ENCODE measurements around the gene SOX6. TPM values are rescaled to one million over a fixed set of nuclear protein-coding genes. Genes with fewer than 3 reads are reported as not detected.

Gene SOX6
- total RNA-seq, 8 experiments from 2014 or later, result 0.92 to 25.7 (median 3.6) TPM

- Histone ChIP-seq H3K4me3 (no peak overlapping the region), H3K4me1 (replicated peaks in 1 of 2) (peaks cover 11 to 22% of the 10 kb centered on the region in 2 donors), H3K27ac (no peak overlapping the region)
- in situ Hi-C loops (cut with MboI; ENCODE audit: low pct_unique_long_range_greater_than_20kb in 2 of 9, low sequenced_read_pairs in 9 of 9, unreplicated experiment in 9 of 9), result no loop called here
- peak in 2 of 8 experiments; percentile 19 to 46 for ATAC-seq (replicated peaks in 6 of 8)
- 23 to 97% (median 84%) methylated on average over 1 to 5 of the region's 6 CpGs for WGBS, 10 experiments
Observed at GRCh38 chr11:16012125-16012751, 344.1 kb downstream of the SOX6 start.

GRCh38 chr11:16011396-16011795, 344.9 kb downstream of the SOX6 start:
- Histone ChIP-seq H3K27ac (no peak overlapping the region), H3K4me1 (replicated peaks in 1 of 2) (peaks cover 11 to 21% of the 10 kb centered on the region in 2 donors), H3K4me3 (no peak overlapping the region)
- no peak for ATAC-seq (replicated peaks in 6 of 8)
- in situ Hi-C loops (cut with MboI; ENCODE audit: low pct_unique_long_range_greater_than_20kb in 2 of 9, low sequenced_read_pairs in 9 of 9, unreplicated experiment in 9 of 9), result no loop called here

- no peak for ATAC-seq (replicated peaks in 6 of 8)
- Histone ChIP-seq H3K27ac (no peak overlapping the region), H3K4me1 (replicated peaks in 1 of 2) (peaks cover 5 to 8% of the 10 kb centered on the region in 2 donors), H3K4me3 (no peak overlapping the region)
- in situ Hi-C loops (cut with MboI; ENCODE audit: low pct_unique_long_range_greater_than_20kb in 2 of 9, low sequenced_read_pairs in 9 of 9, unreplicated experiment in 9 of 9), result no loop called here
- 50 to 100% (median 85%) methylated on average over 1 of the region's 1 CpG; no CpG with 5 or more reads in 4 of the 10 experiments for WGBS, 10 experiments
Observed at GRCh38 chr11:16009021-16009420, 347.3 kb downstream of the SOX6 start.

GRCh38 chr11:16007514-16007913, 348.8 kb downstream of the SOX6 start:
- no peak for ATAC-seq (replicated peaks in 6 of 8)
- no peak overlapping the region for H3K4me3 ChIP-seq
- no peak overlapping the region for H3K27ac ChIP-seq
- WGBS, 10 experiments, result 25 to 100% (median 70%) methylated on average over 1 to 3 of the region's 3 CpGs; no CpG with 5 or more reads in 3 of the 10 experiments
- in situ Hi-C loops (cut with MboI; ENCODE audit: low pct_unique_long_range_greater_than_20kb in 2 of 9, low sequenced_read_pairs in 9 of 9, unreplicated experiment in 9 of 9), result no loop called here
- H3K4me1 ChIP-seq (replicated peaks in 1 of 2), result peaks cover 0 to 4% of the 10 kb centered on the region in 2 donors

- in situ Hi-C loops (cut with MboI; ENCODE audit: low pct_unique_long_range_greater_than_20kb in 2 of 9, low sequenced_read_pairs in 9 of 9, unreplicated experiment in 9 of 9), result no loop called here
- H3K27ac ChIP-seq, result no peak overlapping the region
- ATAC-seq (replicated peaks in 6 of 8), result no peak
- 91 to 100% (median 95%) methylated on average over 1 of the region's 1 CpG; no CpG with 5 or more reads in 6 of the 10 experiments for WGBS, 10 experiments
- H3K4me3 ChIP-seq, result no peak overlapping the region
- H3K4me1 ChIP-seq (replicated peaks in 1 of 2), result peaks cover 11 to 13% of the 10 kb centered on the region in 2 donors
Observed at GRCh38 chr11:16002942-16003341, 353.4 kb downstream of the SOX6 start.

- in situ Hi-C loops (cut with MboI; ENCODE audit: low pct_unique_long_range_greater_than_20kb in 2 of 9, low sequenced_read_pairs in 9 of 9, unreplicated experiment in 9 of 9), result no loop called here
- H3K27ac ChIP-seq, result no peak overlapping the region
- H3K4me3 ChIP-seq, result no peak overlapping the region
- WGBS, 10 experiments, result 0 to 26% (median 5%) methylated on average over 1 to 4 of the region's 4 CpGs; no CpG with 5 or more reads in 1 of the 10 experiments
- H3K4me1 ChIP-seq (replicated peaks in 1 of 2), result peaks cover 11 to 13% of the 10 kb centered on the region in 2 donors
- ATAC-seq (replicated peaks in 6 of 8), result peak; percentile 90 to 99 (median 98)
Observed at GRCh38 chr11:16001899-16002426, 354.4 kb downstream of the SOX6 start.

GRCh38 chr11:16001044-16001568, 355.2 kb downstream of the SOX6 start:
- no peak for ATAC-seq (replicated peaks in 6 of 8)
- in situ Hi-C loops (cut with MboI; ENCODE audit: low pct_unique_long_range_greater_than_20kb in 2 of 9, low sequenced_read_pairs in 9 of 9, unreplicated experiment in 9 of 9), result no loop called here
- Histone ChIP-seq H3K27ac (no peak overlapping the region), H3K4me3 (no peak overlapping the region), H3K4me1 (replicated peaks in 1 of 2) (peaks cover 11 to 13% of the 10 kb centered on the region in 2 donors)
- WGBS, 10 experiments, result 29 to 100% (median 80%) methylated on average over 1 to 4 of the region's 4 CpGs; no CpG with 5 or more reads in 1 of the 10 experiments

GRCh38 chr11:16000065-16000464, 356.3 kb downstream of the SOX6 start:
- 17 to 100% (median 100%) methylated on average over 1 of the region's 1 CpG; no CpG with 5 or more reads in 1 of the 10 experiments for WGBS, 10 experiments
- H3K27ac ChIP-seq, result no peak overlapping the region
- H3K4me1 ChIP-seq (replicated peaks in 1 of 2), result peaks cover 11 to 13% of the 10 kb centered on the region in 2 donors
- H3K4me3 ChIP-seq, result no peak overlapping the region
- ATAC-seq (replicated peaks in 6 of 8), result no peak
- in situ Hi-C loops (cut with MboI; ENCODE audit: low pct_unique_long_range_greater_than_20kb in 2 of 9, low sequenced_read_pairs in 9 of 9, unreplicated experiment in 9 of 9), result no loop called here

- peak in 2 of 8 experiments; percentile 21 to 69 for ATAC-seq (replicated peaks in 6 of 8)
- peaks cover 17 to 24% of the 10 kb centered on the region in 2 donors for H3K4me1 ChIP-seq (replicated peaks in 1 of 2)
- 50 to 100% (median 78%) methylated on average over 1 to 4 of the region's 4 CpGs for WGBS, 10 experiments
- in situ Hi-C loops (cut with MboI; ENCODE audit: low pct_unique_long_range_greater_than_20kb in 2 of 9, low sequenced_read_pairs in 9 of 9, unreplicated experiment in 9 of 9), result no loop called here
- H3K4me3 ChIP-seq, result no peak overlapping the region
- H3K27ac ChIP-seq, result no peak overlapping the region
Observed at GRCh38 chr11:15993345-15993744, 363.0 kb downstream of the SOX6 start.

- 24 to 100% (median 63%) methylated on average over 1 to 3 of the region's 3 CpGs; no CpG with 5 or more reads in 2 of the 10 experiments for WGBS, 10 experiments
- peak in 5 of 8 experiments; percentile 59 to 88 (median 87) for ATAC-seq (replicated peaks in 6 of 8)
- in situ Hi-C loops (cut with MboI; ENCODE audit: low pct_unique_long_range_greater_than_20kb in 2 of 9, low sequenced_read_pairs in 9 of 9, unreplicated experiment in 9 of 9), result no loop called here
- no peak overlapping the region for H3K4me3 ChIP-seq
- no peak overlapping the region for H3K27ac ChIP-seq
- peaks cover 17 to 24% of the 10 kb centered on the region in 2 donors for H3K4me1 ChIP-seq (replicated peaks in 1 of 2)
Observed at GRCh38 chr11:15991215-15991614, 365.1 kb downstream of the SOX6 start.

GRCh38 chr11:15989685-15990084, 366.7 kb downstream of the SOX6 start:
- peaks cover 17 to 24% of the 10 kb centered on the region in 2 donors for H3K4me1 ChIP-seq (replicated peaks in 1 of 2)
- WGBS, 10 experiments, result 0 to 100% (median 40%) methylated on average over 1 of the region's 1 CpG; no CpG with 5 or more reads in 3 of the 10 experiments
- no peak overlapping the region for H3K27ac ChIP-seq
- no peak for ATAC-seq (replicated peaks in 6 of 8)
- in situ Hi-C loops (cut with MboI; ENCODE audit: low pct_unique_long_range_greater_than_20kb in 2 of 9, low sequenced_read_pairs in 9 of 9, unreplicated experiment in 9 of 9), result no loop called here
- H3K4me3 ChIP-seq, result no peak overlapping the region

GRCh38 chr11:15988693-15989231, 367.6 kb downstream of the SOX6 start:
- H3K4me3 ChIP-seq, result no peak overlapping the region
- peaks cover 17 to 23% of the 10 kb centered on the region in 2 donors for H3K4me1 ChIP-seq (replicated peaks in 1 of 2)
- WGBS, 10 experiments, result 83 to 100% (median 92%) methylated on average over 2 to 6 of the region's 14 CpGs; no CpG with 5 or more reads in 5 of the 10 experiments
- in situ Hi-C loops (cut with MboI; ENCODE audit: low pct_unique_long_range_greater_than_20kb in 2 of 9, low sequenced_read_pairs in 9 of 9, unreplicated experiment in 9 of 9), result no loop called here
- peak in 3 of 8 experiments; percentile 40 to 47 (median 45) for ATAC-seq (replicated peaks in 6 of 8)
- no peak overlapping the region for H3K27ac ChIP-seq

GRCh38 chr11:15988016-15988550, 368.3 kb downstream of the SOX6 start:
- Histone ChIP-seq H3K4me1 (replicated peaks in 1 of 2) (peaks cover 15 to 16% of the 10 kb centered on the region in 2 donors), H3K4me3 (no peak overlapping the region), H3K27ac (no peak overlapping the region)
- in situ Hi-C loops (cut with MboI; ENCODE audit: low pct_unique_long_range_greater_than_20kb in 2 of 9, low sequenced_read_pairs in 9 of 9, unreplicated experiment in 9 of 9), result no loop called here
- 42 to 100% (median 94%) methylated on average over 1 to 2 of the region's 2 CpGs; no CpG with 5 or more reads in 2 of the 10 experiments for WGBS, 10 experiments
- ATAC-seq (replicated peaks in 6 of 8), result peak in 3 of 8 experiments; percentile 25 to 42 (median 30)

Measured in motor neuron (in vitro differentiated cells).